K562 (cell line): Measurements from ENCODE around the gene ZNHIT2. TPM values are rescaled to one million over a fixed set of nuclear protein-coding genes. Genes with fewer than 3 reads are reported as not detected.
A peak's percentile ranks its signal among the peaks of the same experiment; 100 is the strongest.

ENCODE experiments used
- AFF1 ChIP-seq, 2 experiments: fragments of 450-650 bp; IDR thresholded peaks; 2 replicates each; pipeline ENCODE4 v1.6.1; 2018; ENCODE audit warnings: mild to moderate bottlenecking in 2 of 2, low read depth in 1 of 2; ENCODE audit not compliant: partially characterized antibody in 2 of 2
- ARNT ChIP-seq, 2 experiments: fragments of 450-650 bp; IDR thresholded peaks; 2 replicates each; pipeline ENCODE4 v1.6.1; 2016; ENCODE audit warnings: mild to moderate bottlenecking in 1 of 2
- BRD9 ChIP-seq: fragments of 450-650 bp; IDR thresholded peaks from 2 replicates; pipeline ENCODE4 v1.6.1; 2018; ENCODE audit warnings: low read depth; ENCODE audit not compliant: partially characterized antibody
- BRF1 ChIP-seq: IDR thresholded peaks from 3 replicates; pipeline ENCODE4 v1.6.1; 2011; ENCODE audit warnings: borderline replicate concordance, mild to moderate bottlenecking; ENCODE audit not compliant: insufficient read length; ENCODE audit errors: extremely low read depth
- DMBX1 ChIP-seq: fragments of 250-450 bp; sonication (Bioruptor Pico); IDR thresholded peaks from 2 replicates; pipeline ENCODE4 v1.8.0; 2022; ENCODE audit warnings: inconsistent platforms, mild to moderate bottlenecking, moderate library complexity, borderline replicate concordance
- NCOA4 ChIP-seq: fragments of 450-650 bp; IDR thresholded peaks from 2 replicates; pipeline ENCODE4 v1.6.1; 2018; ENCODE audit warnings: mild to moderate bottlenecking; ENCODE audit not compliant: partially characterized antibody
- RBM14 ChIP-seq: fragments of 200-400 bp; formaldehyde crosslinking; IDR thresholded peaks from 2 replicates; pipeline ENCODE4 v1.6.1; 2018; ENCODE audit warnings: low read depth, mild to moderate bottlenecking, low read length, moderate library complexity, borderline replicate concordance; ENCODE audit not compliant: insufficient read depth
- RBM22 ChIP-seq: fragments of 200-400 bp; formaldehyde crosslinking; IDR thresholded peaks from 2 replicates; pipeline ENCODE4 v1.6.1; 2018; ENCODE audit warnings: low read length, low read depth; ENCODE audit not compliant: poor library complexity, severe bottlenecking
- SIX5 ChIP-seq, 2 experiments: IDR thresholded peaks; 2 replicates each; pipeline ENCODE4 v1.6.1; 2011; ENCODE audit warnings: low read length in 2 of 2, borderline replicate concordance in 1 of 2, low read depth in 1 of 2, mild to moderate bottlenecking in 1 of 2, moderate library complexity in 1 of 2; ENCODE audit not compliant: insufficient read depth in 1 of 2
- YY1 ChIP-seq, 3 experiments: IDR thresholded peaks; 2 replicates each; pipeline ENCODE4 v1.6.1; 2011; ENCODE audit warnings: low read length in 2 of 3, mild to moderate bottlenecking in 2 of 3, moderate library complexity in 2 of 3, borderline replicate concordance in 1 of 3, control low read depth in 1 of 3, low read depth in 1 of 3; ENCODE audit not compliant: insufficient read depth in 3 of 3, insufficient replicate concordance in 2 of 3, control insufficient read depth in 1 of 3, insufficient read length in 1 of 3; ENCODE audit errors: extremely low read depth in 1 of 3
- ZNF24 ChIP-seq: fragments of 450-650 bp; IDR thresholded peaks from 2 replicates; pipeline ENCODE4 v1.6.1; 2016
- ZNF507 ChIP-seq: conservative IDR thresholded peaks from 2 replicates; pipeline ENCODE4 v1.6.1; 2017; ENCODE audit warnings: missing genetic modification characterization, missing compliant biosample characterization
- ZNF764 ChIP-seq: fragments of 250-450 bp; sonication (Bioruptor Pico); IDR thresholded peaks from 2 replicates; pipeline ENCODE4 v1.4.0; 2020; ENCODE audit warnings: low read depth, mild to moderate bottlenecking, moderate library complexity
- polyA plus RNA-seq, 8 experiments: library from polyadenylated mRNA; depleted of rRNA in 4 of 8; stranded (reverse) in 5 of 8; unstranded in 3 of 8; fragments of >200 nt; fragmentation: Nextera tagmentation in 2 of 8; fragmentation: Illumina TruSeq in 1 of 8; extraction: Ambion mirVana in 2 of 8; extraction: Trizol in 1 of 8; gene quantifications; 2 replicates each; pipeline versions ENCODE4 v1.2.1 to v1.2.3, GENCODE V29; 2011 to 2014; ENCODE audit warnings: inconsistent platforms in 1 of 8, missing spikeins in 1 of 8
- total RNA-seq, 7 experiments: library from RNA; depleted of rRNA in 6 of 7; stranded (reverse); fragments of >200 nt in 6 of 7; fragmentation: Illumina TruSeq in 2 of 7; extraction: Trizol in 2 of 7; gene quantifications; 2 replicates each; pipeline versions ENCODE4 v1.2.1 to v1.2.3, GENCODE V29; 2011 to 2021; ENCODE audit warnings: low replicate concordance in 1 of 7
- TF ChIP-seq, protein P1 (sequence below): IDR thresholded peaks from 2 replicates; pipeline ENCODE4 v1.6.1; 2011; ENCODE audit warnings: borderline replicate concordance, low read depth, mild to moderate bottlenecking, moderate library complexity, low read length; ENCODE audit not compliant: insufficient read depth, poor library complexity, severe bottlenecking
- TF ChIP-seq, protein P2 (sequence below): IDR thresholded peaks from 2 replicates; pipeline ENCODE4 v1.6.1; 2014; ENCODE audit warnings: antibody characterized with exemption
- TF ChIP-seq, protein P3 (sequence below): fragments of 250-450 bp; sonication (Bioruptor Pico); IDR thresholded peaks from 2 replicates; pipeline ENCODE4 v1.8.0; 2022; ENCODE audit warnings: inconsistent platforms, mild to moderate bottlenecking, moderate library complexity, borderline replicate concordance

ZNHIT2 gene
- total and polyA plus RNA-seq, 9 of the 15 experiments (the other 6 are each of a cell fraction or from before 2014, with no cell fraction given) = 0.08 to 39.0 (median 2.5) TPM

GRCh38 chr11:65134240-65134951, 16.9 kb upstream of the ZNHIT2 start, which contains the start of gene SYVN1 (continued):
- TF ChIP-seq, protein P1, sequence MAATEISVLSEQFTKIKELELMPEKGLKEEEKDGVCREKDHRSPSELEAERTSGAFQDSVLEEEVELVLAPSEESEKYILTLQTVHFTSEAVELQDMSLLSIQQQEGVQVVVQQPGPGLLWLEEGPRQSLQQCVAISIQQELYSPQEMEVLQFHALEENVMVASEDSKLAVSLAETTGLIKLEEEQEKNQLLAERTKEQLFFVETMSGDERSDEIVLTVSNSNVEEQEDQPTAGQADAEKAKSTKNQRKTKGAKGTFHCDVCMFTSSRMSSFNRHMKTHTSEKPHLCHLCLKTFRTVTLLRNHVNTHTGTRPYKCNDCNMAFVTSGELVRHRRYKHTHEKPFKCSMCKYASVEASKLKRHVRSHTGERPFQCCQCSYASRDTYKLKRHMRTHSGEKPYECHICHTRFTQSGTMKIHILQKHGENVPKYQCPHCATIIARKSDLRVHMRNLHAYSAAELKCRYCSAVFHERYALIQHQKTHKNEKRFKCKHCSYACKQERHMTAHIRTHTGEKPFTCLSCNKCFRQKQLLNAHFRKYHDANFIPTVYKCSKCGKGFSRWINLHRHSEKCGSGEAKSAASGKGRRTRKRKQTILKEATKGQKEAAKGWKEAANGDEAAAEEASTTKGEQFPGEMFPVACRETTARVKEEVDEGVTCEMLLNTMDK = no peak
- TF ChIP-seq, protein P2, sequence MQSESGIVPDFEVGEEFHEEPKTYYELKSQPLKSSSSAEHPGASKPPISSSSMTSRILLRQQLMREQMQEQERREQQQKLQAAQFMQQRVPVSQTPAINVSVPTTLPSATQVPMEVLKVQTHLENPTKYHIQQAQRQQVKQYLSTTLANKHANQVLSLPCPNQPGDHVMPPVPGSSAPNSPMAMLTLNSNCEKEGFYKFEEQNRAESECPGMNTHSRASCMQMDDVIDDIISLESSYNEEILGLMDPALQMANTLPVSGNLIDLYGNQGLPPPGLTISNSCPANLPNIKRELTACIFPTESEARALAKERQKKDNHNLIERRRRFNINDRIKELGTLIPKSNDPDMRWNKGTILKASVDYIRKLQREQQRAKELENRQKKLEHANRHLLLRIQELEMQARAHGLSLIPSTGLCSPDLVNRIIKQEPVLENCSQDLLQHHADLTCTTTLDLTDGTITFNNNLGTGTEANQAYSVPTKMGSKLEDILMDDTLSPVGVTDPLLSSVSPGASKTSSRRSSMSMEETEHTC = no peak
- TF ChIP-seq YY1 (IDR thresholded peaks at IDR 0.05; ENCODE audit: borderline replicate concordance in 1 of 3, control insufficient read depth in 1 of 3, extremely low read depth in 1 of 3, insufficient read depth in 3 of 3, insufficient read length in 1 of 3, insufficient replicate concordance in 2 of 3, low read depth in 1 of 3, low read length in 2 of 3) (peak in 2 of 3 experiments; percentile 33 to 47), SIX5 (IDR thresholded peaks at IDR 0.05; ENCODE audit: borderline replicate concordance in 1 of 2, insufficient read depth in 1 of 2, low read depth in 1 of 2, low read length in 2 of 2) (peak; percentile 35 to 45; a peak in 3 of 4 replicates), AFF1 (IDR thresholded peaks at IDR 0.05; ENCODE audit: low read depth in 1 of 2, partially characterized antibody in 2 of 2) (peak; percentile 30 to 52), ZNF764 (CRISPR knock-in tag) (0 out of 2 replicates have a peak, but pooled peaks have one; percentile 55), DMBX1 (CRISPR knock-in tag) (0 out of 2 replicates have a peak, but pooled peaks have one; percentile 44), BRF1 (no peak), ZNF24 (no peak; the same call in 1 of the 2 replicates), ARNT (IDR thresholded peaks at IDR 0.05) (peak in 1 of 2 experiments; percentile 52; a peak in 1 of 4 replicates), RBM14 (no peak), NCOA4 (no peak), ZNF507 (no peak), BRD9 (peak; percentile 57), RBM22 (no peak)
- TF ChIP-seq, protein P3, sequence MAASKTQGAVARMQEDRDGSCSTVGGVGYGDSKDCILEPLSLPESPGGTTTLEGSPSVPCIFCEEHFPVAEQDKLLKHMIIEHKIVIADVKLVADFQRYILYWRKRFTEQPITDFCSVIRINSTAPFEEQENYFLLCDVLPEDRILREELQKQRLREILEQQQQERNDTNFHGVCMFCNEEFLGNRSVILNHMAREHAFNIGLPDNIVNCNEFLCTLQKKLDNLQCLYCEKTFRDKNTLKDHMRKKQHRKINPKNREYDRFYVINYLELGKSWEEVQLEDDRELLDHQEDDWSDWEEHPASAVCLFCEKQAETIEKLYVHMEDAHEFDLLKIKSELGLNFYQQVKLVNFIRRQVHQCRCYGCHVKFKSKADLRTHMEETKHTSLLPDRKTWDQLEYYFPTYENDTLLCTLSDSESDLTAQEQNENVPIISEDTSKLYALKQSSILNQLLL (CRISPR knock-in tag) = no peak
